HepG2 (cell line): Measurements from ENCODE around the gene TUBA4B. TPM values are rescaled to one million over a fixed set of nuclear protein-coding genes. Genes with fewer than 3 reads are reported as not detected.

Source experiments
- AKNA ChIP-seq: sonication (generic); formaldehyde crosslinking; IDR thresholded peaks from 2 replicates; pipeline ENCODE4 v1.4.0; 2020; ENCODE audit warnings: missing genetic modification reagents, borderline replicate concordance
- ATF1 ChIP-seq: IDR thresholded peaks from 2 replicates; pipeline ENCODE4 v1.6.1; 2016; ENCODE audit warnings: mild to moderate bottlenecking, control low read depth
- HDAC2 ChIP-seq: sonication (generic); formaldehyde crosslinking; IDR thresholded peaks from 2 replicates; pipeline ENCODE4 v1.4.0; 2020; ENCODE audit warnings: missing genetic modification reagents
- ISL2 ChIP-seq: sonication (generic); formaldehyde crosslinking; IDR thresholded peaks from 2 replicates; pipeline ENCODE4 v1.5.0; 2020; ENCODE audit warnings: missing genetic modification reagents
- KDM1A ChIP-seq: IDR thresholded peaks from 2 replicates; pipeline ENCODE4 v1.6.1; 2016; ENCODE audit warnings: missing compliant biosample characterization
- MTERF4 ChIP-seq: sonication (generic); formaldehyde crosslinking; IDR thresholded peaks from 2 replicates; pipeline ENCODE4 v1.8.0; 2023; ENCODE audit warnings: mild to moderate bottlenecking, missing genetic modification reagents
- PHF5A ChIP-seq: IDR thresholded peaks from one replicate; pipeline ENCODE4 v1.6.1; 2018; ENCODE audit warnings: low read depth, missing genetic modification reagents; ENCODE audit not compliant: unreplicated experiment
- RARA ChIP-seq: IDR thresholded peaks from 2 replicates; pipeline ENCODE4 v1.6.1; 2016; ENCODE audit warnings: missing genetic modification reagents, missing compliant biosample characterization
- RNF219 ChIP-seq: sonication (generic); formaldehyde crosslinking; IDR thresholded peaks from 2 replicates; pipeline ENCODE4 v1.5.0; 2020; ENCODE audit warnings: mild to moderate bottlenecking, missing genetic modification reagents
- SP4 ChIP-seq: sonication (generic); formaldehyde crosslinking; IDR thresholded peaks from 2 replicates; pipeline ENCODE4 v1.8.1; 2023; ENCODE audit warnings: mild to moderate bottlenecking, missing genetic modification reagents
- ZEB1 ChIP-seq: IDR thresholded peaks from 2 replicates; pipeline ENCODE4 v1.6.1; 2012; ENCODE audit warnings: mild to moderate bottlenecking, low read depth, inconsistent platforms; ENCODE audit not compliant: insufficient replicate concordance
- ZFP36L1 ChIP-seq: sonication (generic); formaldehyde crosslinking; IDR thresholded peaks from 2 replicates; pipeline ENCODE4 v1.8.0; 2022; ENCODE audit warnings: mild to moderate bottlenecking, missing genetic modification reagents, moderate library complexity
- ZIK1 ChIP-seq: sonication (generic); formaldehyde crosslinking; IDR thresholded peaks from 2 replicates; pipeline ENCODE4 v1.5.0; 2020; ENCODE audit warnings: mild to moderate bottlenecking, low read depth, missing genetic modification reagents, borderline replicate concordance
- ZNF136 ChIP-seq: sonication (generic); formaldehyde crosslinking; IDR thresholded peaks from 2 replicates; pipeline ENCODE4 v1.8.1; 2022; ENCODE audit warnings: low read depth, mild to moderate bottlenecking, moderate library complexity, missing genetic modification reagents
- ZNF33B ChIP-seq: sonication (generic); formaldehyde crosslinking; IDR thresholded peaks from 2 replicates; pipeline ENCODE4 v1.5.1; 2020; ENCODE audit warnings: mild to moderate bottlenecking, missing genetic modification reagents
- ZNF430 ChIP-seq: sonication (generic); formaldehyde crosslinking; IDR thresholded peaks from 2 replicates; pipeline ENCODE4 v1.9.0; 2021; ENCODE audit warnings: mild to moderate bottlenecking, missing genetic modification reagents
- polyA plus RNA-seq, 8 experiments: library from polyadenylated mRNA; depleted of rRNA in 3 of 8; stranded (reverse) in 7 of 8; unstranded in 1 of 8; fragments of >200 nt; fragmentation: Illumina TruSeq in 4 of 8; extraction: Trizol in 4 of 8; gene quantifications; 2 replicates each; pipeline versions ENCODE4 v1.2.1 to v1.2.3, GENCODE V29; 2011 to 2016; ENCODE audit warnings: low read depth in 4 of 8, missing spikeins in 1 of 8, mixed read lengths in 1 of 8; ENCODE audit not compliant: insufficient read depth in 1 of 8
- total RNA-seq, 5 experiments: library from RNA; depleted of rRNA; stranded (reverse); fragments of >200 nt; fragmentation: Illumina TruSeq; extraction: Trizol; gene quantifications; 2 replicates each; pipeline ENCODE4 v1.2.3, GENCODE V29; 2016; ENCODE audit warnings: low read depth in 1 of 5

The TUBA4B gene
- total and polyA plus RNA-seq, 2 of the 13 experiments (the other 11 are each of a cell fraction or from before 2014, with no cell fraction given) = 0.18 to 0.22 TPM

GRCh38 chr2:219249203-219249980, 3.7 kb upstream of the TUBA4B start (continued):
- TF ChIP-seq AKNA (CRISPR knock-in tag) = no peak
- peak; percentile 87 for TF ChIP-seq ATF1 (CRISPR knock-in tag)
- TF ChIP-seq RARA (CRISPR knock-in tag) = no peak; the same call in none of the 2 replicates
- peak; percentile 71 for TF ChIP-seq ISL2 (CRISPR knock-in tag)
- peak; percentile 15; the same call in 1 of the 2 replicates for TF ChIP-seq ZIK1
- TF ChIP-seq KDM1A = no peak
- peak; percentile 71 for TF ChIP-seq PHF5A
- TF ChIP-seq ZNF430 (CRISPR knock-in tag) = peak; percentile 75; the same call in 1 of the 2 replicates
- peak; percentile 42; the same call in 1 of the 2 replicates for TF ChIP-seq ZNF136 (CRISPR knock-in tag)
- peak; percentile 48; the same call in 1 of the 2 replicates for TF ChIP-seq MTERF4 (CRISPR knock-in tag)
- no peak; the same call in 1 of the 2 replicates for TF ChIP-seq ZNF33B (CRISPR knock-in tag)
- TF ChIP-seq HDAC2 (CRISPR knock-in tag) = peak; percentile 70
- no peak for TF ChIP-seq RNF219 (CRISPR knock-in tag)
- peak; percentile 83; the same call in 1 of the 2 replicates for TF ChIP-seq ZFP36L1 (CRISPR knock-in tag)
- TF ChIP-seq ZEB1 = peak; percentile 62
- TF ChIP-seq SP4 (CRISPR knock-in tag) = peak; percentile 32; the same call in 1 of the 2 replicates
- TF ChIP-seq, all 625 proteins: peak for 268
